Sigmoid colon (tissue), 4 donors: ENCODE measurements around the gene ZNF76.

Experiments
- EP300 ChIP-seq, 4 donors: sonication (generic); formaldehyde crosslinking; IDR thresholded peaks; one replicate each; pipeline ENCODE4 v1.6.1; 2017; ENCODE audit warnings: antibody characterized with exemption in 4 of 4
- POLR2A ChIP-seq, 2 donors: fragments of 450-650 bp; IDR thresholded peaks; one replicate each; pipeline ENCODE4 v1.6.1; 2016; ENCODE audit warnings: antibody characterized with exemption in 2 of 2, mild to moderate bottlenecking in 2 of 2, moderate library complexity in 2 of 2
- POLR2AphosphoS5 ChIP-seq, 4 donors: sonication (generic); formaldehyde crosslinking; IDR thresholded peaks; one replicate each; pipeline ENCODE4 v1.6.1; 2017; ENCODE audit warnings: antibody characterized with exemption in 4 of 4
- TF ChIP-seq, protein P1 (sequence below), 4 experiments: fragments of 450-650 bp in 3 of 4; fragments of 200-600 bp in 1 of 4; IDR thresholded peaks; one replicate each; pipeline ENCODE4 v1.5.1; 2016 to 2019; ENCODE audit warnings: antibody characterized with exemption in 4 of 4, mild to moderate bottlenecking in 3 of 4, moderate library complexity in 2 of 4

DNA sequence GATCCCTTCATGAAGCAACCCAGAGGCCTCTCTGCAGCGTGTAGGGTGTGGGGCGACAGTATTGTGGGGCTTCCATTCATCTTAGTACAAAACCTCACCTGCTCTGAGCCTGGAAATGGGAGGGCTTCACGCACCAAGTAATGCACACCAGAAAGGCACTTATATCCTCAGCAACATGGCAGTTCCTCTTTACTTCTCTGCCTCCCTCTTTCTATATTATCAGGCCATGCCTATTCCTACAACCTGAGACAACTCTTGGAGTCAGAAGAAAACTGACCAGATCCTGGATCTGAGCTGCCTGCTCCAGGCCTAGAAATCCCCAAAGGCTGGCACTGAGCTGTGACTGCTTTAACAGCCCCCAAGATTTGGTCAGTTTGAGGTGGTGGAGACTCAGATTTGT is 7.6 kb upstream of the ZNF76 start:
- TF ChIP-seq POLR2A (IDR thresholded peaks at IDR 0.05) (no peak), EP300 (IDR thresholded peaks at IDR 0.05) (no peak), POLR2AphosphoS5 (IDR thresholded peaks at IDR 0.05) (no peak)
- TF ChIP-seq, protein P1, sequence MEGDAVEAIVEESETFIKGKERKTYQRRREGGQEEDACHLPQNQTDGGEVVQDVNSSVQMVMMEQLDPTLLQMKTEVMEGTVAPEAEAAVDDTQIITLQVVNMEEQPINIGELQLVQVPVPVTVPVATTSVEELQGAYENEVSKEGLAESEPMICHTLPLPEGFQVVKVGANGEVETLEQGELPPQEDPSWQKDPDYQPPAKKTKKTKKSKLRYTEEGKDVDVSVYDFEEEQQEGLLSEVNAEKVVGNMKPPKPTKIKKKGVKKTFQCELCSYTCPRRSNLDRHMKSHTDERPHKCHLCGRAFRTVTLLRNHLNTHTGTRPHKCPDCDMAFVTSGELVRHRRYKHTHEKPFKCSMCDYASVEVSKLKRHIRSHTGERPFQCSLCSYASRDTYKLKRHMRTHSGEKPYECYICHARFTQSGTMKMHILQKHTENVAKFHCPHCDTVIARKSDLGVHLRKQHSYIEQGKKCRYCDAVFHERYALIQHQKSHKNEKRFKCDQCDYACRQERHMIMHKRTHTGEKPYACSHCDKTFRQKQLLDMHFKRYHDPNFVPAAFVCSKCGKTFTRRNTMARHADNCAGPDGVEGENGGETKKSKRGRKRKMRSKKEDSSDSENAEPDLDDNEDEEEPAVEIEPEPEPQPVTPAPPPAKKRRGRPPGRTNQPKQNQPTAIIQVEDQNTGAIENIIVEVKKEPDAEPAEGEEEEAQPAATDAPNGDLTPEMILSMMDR (IDR thresholded peaks at IDR 0.05) = no peak
